ENCODE data around the gene EML2.

- TF ChIP-seq EZH2 (IDR thresholded peaks at IDR 0.05; ENCODE audit: low read depth, low read length, severe bottlenecking) = no peak
- TF ChIP-seq HDAC2 (IDR thresholded peaks at IDR 0.05; ENCODE audit: borderline replicate concordance in 1 of 2, low read depth in 2 of 2, low read length in 2 of 2) = no peak
- TF ChIP-seq GABPA (IDR thresholded peaks at IDR 0.05; ENCODE audit: borderline replicate concordance, insufficient read depth, low read length) = no peak
- no peak for TF ChIP-seq CTCF (IDR thresholded peaks at IDR 0.05; ENCODE audit: control extremely low read depth in 1 of 3, insufficient read depth in 1 of 3, low read depth in 1 of 3, low read length in 3 of 3)
- no peak for TF ChIP-seq JUND (IDR thresholded peaks at IDR 0.05; ENCODE audit: low read length)
- no peak for TF ChIP-seq TEAD4 (IDR thresholded peaks at IDR 0.05; ENCODE audit: low read depth, low read length)
- no peak for TF ChIP-seq ZNF274 (IDR thresholded peaks at IDR 0.05; ENCODE audit: borderline replicate concordance, extremely low read depth, low read length)
- no peak for TF ChIP-seq ASH2L (IDR thresholded peaks at IDR 0.05; ENCODE audit: low read length)
- no peak for TF ChIP-seq POLR2AphosphoS5 (IDR thresholded peaks at IDR 0.05; ENCODE audit: low read depth, low read length)
- TF ChIP-seq POLR2A (IDR thresholded peaks at IDR 0.05; ENCODE audit: control extremely low read depth in 1 of 2, low read depth in 2 of 2, low read length in 2 of 2) = no peak
- TF ChIP-seq NRF1 (IDR thresholded peaks at IDR 0.05; ENCODE audit: low read depth, low read length) = no peak
- TF ChIP-seq TAF1 (IDR thresholded peaks at IDR 0.05; ENCODE audit: low read depth, low read length) = no peak
- no peak for TF ChIP-seq CEBPB (IDR thresholded peaks at IDR 0.05; ENCODE audit: low read depth, low read length)
- no peak for TF ChIP-seq RFX5 (IDR thresholded peaks at IDR 0.05; ENCODE audit: borderline replicate concordance, low read depth, low read length)
Observed at GRCh38 chr19:45659096-45659729, 20.0 kb upstream of the EML2 start.

Measured in H1 (cell line).